Cardiac muscle cell (in vitro differentiated cells and primary cell): ENCODE measurements around the gene DAAM1. TPM values are rescaled to one million over a fixed set of nuclear protein-coding genes. Genes with fewer than 3 reads are reported as not detected.

ENCODE experiments used
- DNase-seq, 2 donors: peaks; one replicate each; pipeline versions ENCODE4 v3.0.0 to v3.0.0-alpha.2; 2010 to 2017; ENCODE audit warnings: low read depth in 1 of 2, low spot score in 1 of 2
- H3K27ac ChIP-seq: fragments of 200-600 bp; sonication (generic); 2 replicates; pipeline ENCODE4 v1.5.1; 2016
- H3K27me3 ChIP-seq: fragments of 200-600 bp; sonication (generic); 2 replicates; pipeline ENCODE4 v1.6.0; 2016; ENCODE audit warnings: control low read depth
- H3K36me3 ChIP-seq: fragments of 200-600 bp; sonication (generic); 2 replicates; pipeline ENCODE4 v1.5.1; 2016; ENCODE audit warnings: control low read depth
- H3K4me1 ChIP-seq: fragments of 200-600 bp; sonication (generic); 2 replicates; pipeline ENCODE4 v1.8.1; 2017; ENCODE audit warnings: low read depth, mild to moderate bottlenecking, mixed run types
- H3K4me3 ChIP-seq: fragments of 200-600 bp; sonication (generic); 2 replicates; pipeline ENCODE4 v1.5.1; 2016; ENCODE audit warnings: mild to moderate bottlenecking
- H3K9me3 ChIP-seq: fragments of 200-600 bp; sonication (generic); 2 replicates; pipeline ENCODE4 v1.5.1; 2017; ENCODE audit warnings: low read depth, mild to moderate bottlenecking, control low read depth
- CTCF ChIP-seq: IDR thresholded peaks from 2 replicates; pipeline ENCODE4 v1.5.1; 2012; ENCODE audit warnings: low read depth, mild to moderate bottlenecking, low read length
- polyA plus RNA-seq: library from polyadenylated mRNA; unstranded; fragments of >200 nt; fragmentation: Nextera tagmentation; extraction: Ambion mirVana; gene quantifications from 2 replicates; pipeline ENCODE4 v1.2.1, GENCODE V29; 2016
- total RNA-seq: library from RNA; depleted of rRNA; stranded (reverse); fragments of >200 nt; gene quantifications from 2 replicates; pipeline ENCODE4 v1.2.3, GENCODE V29; 2016

DAAM1 gene
- total and polyA plus RNA-seq, 2 experiments from 2014 or later = 33.9 to 34.2 TPM

GRCh38 chr14:59265808-59266207, 77.3 kb downstream of the DAAM1 start:
- Histone ChIP-seq H3K9me3 (no peaks in the 10 kb centered on the region), H3K27ac (no peak overlapping the region), H3K4me1 (no peaks in the 10 kb centered on the region), H3K4me3 (no peak overlapping the region), H3K27me3 (no peaks in the 10 kb centered on the region), H3K36me3 (peaks cover 8% of the 10 kb centered on the region)
- DNase-seq = no peak
- TF ChIP-seq CTCF = no peak

- H3K27me3 ChIP-seq = no peaks in the 10 kb centered on the region
- H3K4me1 ChIP-seq = no peaks in the 10 kb centered on the region
- no peak for DNase-seq
- H3K9me3 ChIP-seq = no peaks in the 10 kb centered on the region
- H3K36me3 ChIP-seq = peaks cover 8% of the 10 kb centered on the region
- no peak overlapping the region for H3K4me3 ChIP-seq
- H3K27ac ChIP-seq = no peak overlapping the region
- no peak for TF ChIP-seq CTCF
These were observed 78.6 kb downstream of the DAAM1 start for GRCh38 chr14:59267046-59267445.

GRCh38 chr14:59268011-59268410, 79.5 kb downstream of the DAAM1 start:
- H3K4me1 ChIP-seq = no peaks in the 10 kb centered on the region
- H3K27ac ChIP-seq = no peak overlapping the region
- TF ChIP-seq CTCF = no peak
- DNase-seq = no peak
- no peaks in the 10 kb centered on the region for H3K27me3 ChIP-seq
- H3K9me3 ChIP-seq = no peaks in the 10 kb centered on the region
- no peak overlapping the region for H3K4me3 ChIP-seq
- H3K36me3 ChIP-seq = peaks cover 8% of the 10 kb centered on the region

GRCh38 chr14:59268858-59269257, 80.4 kb downstream of the DAAM1 start:
- TF ChIP-seq CTCF = no peak
- H3K4me3 ChIP-seq = no peak overlapping the region
- H3K4me1 ChIP-seq = no peaks in the 10 kb centered on the region

GRCh38 chr14:59269466-59269865, 81.0 kb downstream of the DAAM1 start:
- Histone ChIP-seq H3K4me3 (no peak overlapping the region), H3K27me3 (no peaks in the 10 kb centered on the region), H3K36me3 (no peaks in the 10 kb centered on the region), H3K27ac (no peak overlapping the region), H3K9me3 (no peaks in the 10 kb centered on the region), H3K4me1 (no peaks in the 10 kb centered on the region)
- TF ChIP-seq CTCF = no peak
- DNase-seq = no peak

More at GRCh38 chr14:59268858-59269257, 80.4 kb downstream of the DAAM1 start:
- no peak for DNase-seq
- Histone ChIP-seq H3K27ac (no peak overlapping the region), H3K36me3 (peaks cover 2% of the 10 kb centered on the region), H3K9me3 (no peaks in the 10 kb centered on the region), H3K27me3 (no peaks in the 10 kb centered on the region)

- no peaks in the 10 kb centered on the region for H3K27me3 ChIP-seq
- no peaks in the 10 kb centered on the region for H3K36me3 ChIP-seq
- DNase-seq = no peak
- peaks cover 14% of the 10 kb centered on the region for H3K4me1 ChIP-seq
- no peak overlapping the region for H3K27ac ChIP-seq
- H3K4me3 ChIP-seq = no peak overlapping the region
- no peak for TF ChIP-seq CTCF
- no peaks in the 10 kb centered on the region for H3K9me3 ChIP-seq
These were observed 82.8 kb downstream of the DAAM1 start for GRCh38 chr14:59271256-59271655.
